HG02981 (cell line): Measurements from ENCODE around the gene SERBP1.
A peak's percentile ranks its signal among the peaks of the same experiment; 100 is the strongest.
"Not testable (repeated sequence)": the region's sequence is repeated elsewhere in the genome, so short reads cannot be mapped to it uniquely, and the experiment has no call there.

Source experiments
- ATAC-seq: cut with Tn5 transposase; IDR thresholded peaks from one replicate; pipeline ENCODE4 v1.9.1; 2021; ENCODE audit warnings: mild to moderate bottlenecking, moderate library complexity; ENCODE audit not compliant: unreplicated experiment

SERBP1 gene

GRCh38 chr1:67430358-67431155 is at the start of gene SERBP1:
SERBP1 (minus strand) TSS chr1:67430402; CDS start chr1:67430300, 102 bp downstream.
- peak; percentile 88 for ATAC-seq

GRCh38 chr1:67479146-67479891 is 49.1 kb upstream of the SERBP1 start:
- ATAC-seq: no peak

GRCh38 chr1:67476906-67477305 is 46.7 kb upstream of the SERBP1 start:
- no peak for ATAC-seq

GRCh38 chr1:67476006-67476482 is 45.8 kb upstream of the SERBP1 start:
- no peak for ATAC-seq

GRCh38 chr1:67472056-67472455 is 41.9 kb upstream of the SERBP1 start:
- ATAC-seq: no peak

GRCh38 chr1:67469431-67469830 is 39.2 kb upstream of the SERBP1 start:
- ATAC-seq: no peak

- no peak for ATAC-seq
Observed at GRCh38 chr1:67468066-67468718, 38.0 kb upstream of the SERBP1 start.

GRCh38 chr1:67465375-67465774 is 35.2 kb upstream of the SERBP1 start:
- ATAC-seq: no peak

- ATAC-seq: no peak
Observed at GRCh38 chr1:67464746-67465145, 34.5 kb upstream of the SERBP1 start.

- no peak for ATAC-seq
Observed at GRCh38 chr1:67464058-67464457, 33.9 kb upstream of the SERBP1 start.

- no peak for ATAC-seq
Observed at GRCh38 chr1:67463298-67463955, 33.2 kb upstream of the SERBP1 start.

GRCh38 chr1:67460676-67461500 is 30.7 kb upstream of the SERBP1 start:
- ATAC-seq: no peak

GRCh38 chr1:67459068-67459467 is 28.9 kb upstream of the SERBP1 start:
- no peak for ATAC-seq

GRCh38 chr1:67458663-67459062 is 28.5 kb upstream of the SERBP1 start:
- no peak for ATAC-seq

GRCh38 chr1:67457247-67457646 is 27.0 kb upstream of the SERBP1 start:
- no peak for ATAC-seq

- no peak for ATAC-seq
Observed at GRCh38 chr1:67451815-67452214, 21.6 kb upstream of the SERBP1 start.

- ATAC-seq: no peak
Observed at GRCh38 chr1:67451356-67451755, 21.2 kb upstream of the SERBP1 start.

GRCh38 chr1:67446893-67447292 is 16.7 kb upstream of the SERBP1 start:
- ATAC-seq: no peak

- ATAC-seq: not testable (repeated sequence)
Observed at GRCh38 chr1:67446014-67446413, 15.8 kb upstream of the SERBP1 start.

GRCh38 chr1:67441739-67442281 is 11.6 kb upstream of the SERBP1 start:
- ATAC-seq: no peak
